ENCODE data around the gene DZIP1. TPM values are rescaled to one million over a fixed set of nuclear protein-coding genes. Genes with fewer than 3 reads are reported as not detected.

The DZIP1 gene
- polyA plus RNA-seq, 12 donors = 14.0 to 38.1 (median 29.2) TPM; not detected in 1

DNA sequence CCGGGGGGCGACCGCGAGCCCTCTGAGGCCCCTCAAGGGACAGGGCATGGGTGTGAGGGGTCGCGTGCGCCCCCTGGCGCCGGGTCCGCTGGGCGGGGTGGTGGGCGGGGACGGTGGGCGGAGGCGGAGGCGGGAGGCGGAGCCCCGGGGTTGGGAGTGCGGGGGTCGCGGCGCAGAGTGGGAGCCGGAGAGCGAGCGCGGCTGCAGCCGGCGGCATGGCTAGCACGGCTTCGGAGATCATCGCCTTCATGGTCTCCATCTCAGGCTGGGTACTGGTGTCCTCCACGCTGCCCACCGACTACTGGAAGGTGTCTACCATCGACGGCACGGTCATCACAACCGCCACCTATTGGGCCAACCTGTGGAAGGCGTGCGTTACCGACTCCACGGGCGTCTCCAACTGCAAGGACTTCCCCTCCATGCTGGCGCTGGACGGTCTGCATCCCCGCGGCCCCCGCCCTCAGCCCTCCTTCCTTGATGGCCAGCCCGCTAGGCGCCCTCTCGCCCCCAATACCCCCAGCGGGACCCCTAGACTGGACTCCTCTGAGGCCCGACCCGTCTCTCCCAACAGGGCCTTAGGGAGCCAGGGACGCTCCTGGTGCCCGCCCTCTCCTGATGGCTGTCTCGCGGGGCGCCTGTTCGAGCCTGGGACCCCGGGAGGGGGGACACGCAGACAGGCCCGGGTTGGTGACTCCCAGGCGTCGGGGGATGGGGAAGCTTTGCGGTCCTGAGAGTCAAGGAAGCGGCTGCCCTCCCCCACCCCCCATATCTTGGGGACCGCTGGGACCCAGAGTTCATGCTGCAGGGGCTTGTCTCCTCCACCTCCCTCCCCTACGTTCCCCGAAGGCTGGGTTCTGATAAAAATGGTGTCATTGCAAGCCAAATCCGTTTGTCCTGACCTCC lies 91.7 kb downstream of the DZIP1 start, which contains the start of gene CLDN10:
TSS of gene CLDN10 (plus strand) at position 182 of the 903 bp plus-strand sequence. CDS start at position 216, 34 bp downstream.
- DNase-seq = no peak

DNA sequence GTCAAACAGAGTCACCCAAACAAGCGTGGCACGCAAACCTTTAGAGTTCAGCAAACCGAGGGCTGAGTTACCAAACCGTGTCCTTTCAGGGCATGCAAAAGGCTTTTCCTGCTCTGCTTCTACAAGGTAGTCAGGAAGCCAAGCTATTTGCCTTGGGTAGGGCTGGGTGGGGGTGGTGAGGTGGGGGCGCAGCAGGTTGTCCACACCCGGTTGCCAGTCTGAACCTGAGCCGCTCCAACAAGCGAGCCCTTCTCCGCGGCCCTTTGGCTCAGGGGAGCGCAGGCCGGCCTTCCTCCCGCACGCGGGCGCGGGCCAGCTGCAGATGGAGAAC lies 92.3 kb downstream of the DZIP1 start:
- DNase-seq = no peak

GRCh38 chr13:95547531-95548167 lies 96.9 kb downstream of the DZIP1 start:
- no peak for DNase-seq

DNA sequence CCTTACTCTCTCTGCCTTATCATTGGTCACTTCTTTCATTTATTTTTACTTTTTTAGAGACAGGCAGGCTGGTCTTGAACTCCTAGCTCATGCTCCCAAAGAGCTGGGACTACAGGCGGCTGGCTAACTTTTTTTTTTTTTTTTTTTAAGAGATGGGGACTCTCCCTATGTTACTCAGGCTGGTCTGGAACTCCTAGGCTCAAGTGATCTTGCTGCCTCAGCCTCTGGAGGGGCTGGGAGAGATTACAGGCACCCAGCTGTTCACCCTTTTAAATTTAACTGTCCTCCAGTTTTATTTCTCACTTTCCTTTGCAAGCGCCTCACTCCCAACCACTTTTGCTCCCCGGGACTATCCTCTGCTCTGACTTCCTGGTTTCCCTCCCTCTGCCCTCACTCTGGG lies 97.6 kb downstream of the DZIP1 start:
- no peak for DNase-seq

GRCh38 chr13:95544293-95544692 lies 100.2 kb downstream of the DZIP1 start:
- DNase-seq = no peak

- DNase-seq = no peak
Observed at GRCh38 chr13:95541911-95542474, 102.5 kb downstream of the DZIP1 start.

DNA sequence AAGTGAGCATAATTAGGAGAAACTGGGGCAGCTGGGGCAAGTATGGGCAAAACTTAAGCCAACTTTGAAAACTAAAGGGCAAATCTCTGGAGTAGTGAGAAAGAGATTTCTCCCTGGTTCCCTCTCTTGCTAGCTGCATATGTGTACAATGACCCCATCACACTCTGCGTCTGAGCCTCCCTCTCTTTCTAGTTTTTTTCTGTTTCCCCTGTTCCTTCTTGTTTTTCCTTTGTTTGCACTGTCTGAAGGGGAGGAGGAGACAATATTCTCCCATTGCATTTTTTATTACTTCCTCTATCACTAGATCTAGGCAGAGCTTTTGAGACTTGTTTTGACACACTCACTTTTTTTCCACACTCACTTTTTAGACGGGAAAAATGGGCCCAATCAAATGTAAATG lies 103.2 kb downstream of the DZIP1 start:
- no peak for DNase-seq

GRCh38 chr13:95540888-95541287 lies 103.6 kb downstream of the DZIP1 start:
- DNase-seq = peak; percentile 54

DNA sequence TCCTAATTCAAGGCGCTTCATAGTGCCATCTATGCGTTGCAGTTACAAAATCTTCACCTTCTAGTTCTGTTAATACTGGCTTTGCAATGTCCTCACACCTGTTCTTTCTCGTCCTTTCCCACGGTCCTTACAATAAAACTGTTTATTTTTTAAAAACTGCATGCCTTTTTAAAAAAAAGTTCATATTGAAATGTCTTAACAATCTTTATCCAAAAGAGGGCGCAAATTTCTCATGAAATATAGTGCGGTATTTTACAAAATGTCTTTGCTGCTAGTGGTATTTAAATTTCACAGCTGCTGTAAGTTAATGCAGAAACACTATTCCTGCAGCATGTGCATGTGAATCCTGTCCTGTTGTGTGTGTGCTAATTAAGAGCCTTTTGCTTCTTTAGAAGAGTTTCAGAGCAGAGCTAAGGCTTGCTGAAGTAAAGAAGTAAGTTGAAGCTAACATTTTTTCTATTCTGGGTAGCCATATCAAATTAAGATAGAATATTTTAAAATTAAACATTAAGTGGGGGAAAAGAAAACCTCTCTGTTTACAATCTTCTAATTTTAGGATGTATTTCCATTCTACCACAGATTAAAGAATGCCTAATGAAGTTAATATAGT lies 107.8 kb downstream of the DZIP1 start:
- DNase-seq = peak; percentile 26

GRCh38 chr13:95535243-95535642 lies 109.3 kb downstream of the DZIP1 start:
- no peak for DNase-seq

GRCh38 chr13:95533545-95534160 lies 110.9 kb downstream of the DZIP1 start:
- DNase-seq = no peak

DNA sequence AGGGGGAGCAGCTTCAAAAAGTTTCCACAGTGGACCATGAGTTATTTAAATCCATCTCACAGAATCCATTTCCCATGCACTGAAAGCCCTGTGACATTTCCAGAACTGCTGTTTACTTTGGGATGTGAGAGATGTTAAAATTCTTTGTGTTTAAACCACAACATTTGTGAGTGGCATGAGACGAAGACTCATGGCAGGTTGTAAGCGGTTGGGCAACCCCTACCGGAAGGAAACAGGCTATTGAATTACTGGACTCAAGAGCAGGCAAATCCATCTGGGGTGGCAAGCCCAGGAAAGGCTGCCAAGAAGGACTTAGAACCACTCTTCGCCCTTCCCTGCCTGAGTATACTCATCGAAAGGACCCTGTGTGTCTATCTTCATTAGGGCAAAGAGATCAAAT lies 114.3 kb downstream of the DZIP1 start:
- DNase-seq = no peak

Other genes with a start within 250 kb of the DZIP1 start
- gene CLDN10, start 92.0 kb downstream of the DZIP1 start, polyA plus RNA-seq (ENCODE audit: insufficient read length in 12 of 12) = 10 to 100 TPM in 4 of 12 donors, 1 to 10 TPM in 6, not detected in 2; 5.4 to 12.7 (median 9.2) TPM
- gene DNAJC3, start 32.4 kb upstream of the DZIP1 start, polyA plus RNA-seq (ENCODE audit: insufficient read length in 12 of 12) = 10 to 100 TPM; 17.4 to 98.5 (median 21.8) TPM

Data from muscle of arm (tissue), 12 donors.